Esophagus squamous epithelium (tissue), 5 donors: ENCODE measurements around the gene SRRT. TPM values are rescaled to one million over a fixed set of nuclear protein-coding genes. Genes with fewer than 3 reads are reported as not detected.
"Not testable (repeated sequence)": the region's sequence is repeated elsewhere in the genome, so short reads cannot be mapped to it uniquely, and the experiment has no call there.

Experiments used
- DNase-seq: peaks from one replicate; lab custom pipeline; 2025; lab: John Stamatoyannopoulos, UW
- H3K27ac ChIP-seq, 4 donors: fragments of 200-600 bp; sonication (generic); one replicate each; pipeline ENCODE4 v1.5.1; 2016 to 2019; ENCODE audit warnings: mild to moderate bottlenecking in 1 of 4
- H3K27me3 ChIP-seq, 4 donors: fragments of 200-600 bp; sonication (generic); 1 replicate in 3 of 4; 2 replicates in 1 of 4; pipeline versions ENCODE4 v1.5.1 to v1.6.0; 2017 to 2021; ENCODE audit warnings: antibody characterized with exemption in 1 of 4
- H3K36me3 ChIP-seq, 3 donors: fragments of 200-600 bp; sonication (generic); one replicate each; pipeline ENCODE4 v1.5.1; 2016 to 2019
- H3K4me1 ChIP-seq, 3 donors: fragments of 200-600 bp; sonication (generic); one replicate each; pipeline ENCODE4 v1.5.1; 2017 to 2019
- H3K4me3 ChIP-seq, 4 donors: fragments of 200-600 bp; sonication (generic); 1 replicate in 3 of 4; 2 replicates in 1 of 4; pipeline ENCODE4 v1.5.1; 2016 to 2019; ENCODE audit warnings: mild to moderate bottlenecking in 2 of 4, moderate library complexity in 1 of 4
- H3K9me3 ChIP-seq, 3 donors: fragments of 200-600 bp; sonication (generic); one replicate each; pipeline ENCODE4 v1.5.1; 2016 to 2019
- POLR2A ChIP-seq, 4 donors: fragments of 450-650 bp; IDR thresholded peaks; one replicate each; pipeline ENCODE4 v1.6.1; 2017; ENCODE audit warnings: antibody characterized with exemption in 4 of 4, mild to moderate bottlenecking in 4 of 4, moderate library complexity in 3 of 4
- WGBS, 2 donors: methylation state at CpG; one replicate each; pipeline ENCODE4 v1.1.5; 2018; 5-methylcytosine and 5-hydroxymethylcytosine counted together
- intact Hi-C: fragments of 100-400 bp; cut with DNase I; formaldehyde crosslinking; loops from one replicate; pipeline ENCODE4 v1.15.0; 2022
- small RNA-seq, 4 donors: library from RNA; depleted of rRNA; stranded (forward); fragments of <200 nt; gene quantifications; one replicate each; pipeline ENCODE3, GENCODE V24; 2016
- total RNA-seq, 4 donors: library from RNA; depleted of rRNA; stranded (reverse); fragments of >200 nt; gene quantifications; one replicate each; pipeline ENCODE4 v1.1.0, GENCODE V29; 2016
- TF ChIP-seq, protein P1 (sequence below), 6 experiments: fragments of 450-650 bp in 4 of 6; fragments of 200-600 bp in 2 of 6; sonication (generic) in 2 of 6; IDR thresholded peaks; one replicate each; pipeline ENCODE4 v1.5.1; 2016 to 2019; ENCODE audit warnings: antibody characterized with exemption in 6 of 6, mild to moderate bottlenecking in 4 of 6, moderate library complexity in 4 of 6
- donor health status: DM: yes; HTN: yes; CAD: no.

SRRT gene
- total RNA-seq, 4 donors from 2014 or later: 53.8 to 91.0 (median 68.4) TPM

DNA sequence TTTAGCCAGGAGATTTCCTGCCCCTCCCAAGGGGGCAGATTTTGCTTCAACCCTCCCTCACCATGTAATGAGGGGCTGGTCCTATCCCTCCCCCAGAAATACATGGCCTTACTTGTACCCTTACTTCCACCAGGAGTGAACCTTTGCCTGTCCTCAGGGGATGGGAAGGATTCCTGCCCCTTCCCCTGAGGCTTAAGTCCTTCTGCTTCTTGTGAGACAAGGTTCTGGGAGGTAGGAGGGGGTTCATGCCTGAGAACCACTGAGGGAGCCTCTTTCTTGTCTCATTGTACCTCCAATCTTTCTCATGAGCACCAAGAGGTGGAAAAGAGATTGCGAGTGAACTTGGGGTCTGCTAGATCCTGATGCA is 54.9 kb downstream of the SRRT start:
- TF ChIP-seq, protein P1, sequence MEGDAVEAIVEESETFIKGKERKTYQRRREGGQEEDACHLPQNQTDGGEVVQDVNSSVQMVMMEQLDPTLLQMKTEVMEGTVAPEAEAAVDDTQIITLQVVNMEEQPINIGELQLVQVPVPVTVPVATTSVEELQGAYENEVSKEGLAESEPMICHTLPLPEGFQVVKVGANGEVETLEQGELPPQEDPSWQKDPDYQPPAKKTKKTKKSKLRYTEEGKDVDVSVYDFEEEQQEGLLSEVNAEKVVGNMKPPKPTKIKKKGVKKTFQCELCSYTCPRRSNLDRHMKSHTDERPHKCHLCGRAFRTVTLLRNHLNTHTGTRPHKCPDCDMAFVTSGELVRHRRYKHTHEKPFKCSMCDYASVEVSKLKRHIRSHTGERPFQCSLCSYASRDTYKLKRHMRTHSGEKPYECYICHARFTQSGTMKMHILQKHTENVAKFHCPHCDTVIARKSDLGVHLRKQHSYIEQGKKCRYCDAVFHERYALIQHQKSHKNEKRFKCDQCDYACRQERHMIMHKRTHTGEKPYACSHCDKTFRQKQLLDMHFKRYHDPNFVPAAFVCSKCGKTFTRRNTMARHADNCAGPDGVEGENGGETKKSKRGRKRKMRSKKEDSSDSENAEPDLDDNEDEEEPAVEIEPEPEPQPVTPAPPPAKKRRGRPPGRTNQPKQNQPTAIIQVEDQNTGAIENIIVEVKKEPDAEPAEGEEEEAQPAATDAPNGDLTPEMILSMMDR (IDR thresholded peaks at IDR 0.05): no peak
- TF ChIP-seq POLR2A (IDR thresholded peaks at IDR 0.05): no peak
- no peaks in the 10 kb centered on the region for H3K36me3 ChIP-seq
- intact Hi-C loops: no loop called here
- no peak for DNase-seq
- H3K4me1 ChIP-seq: no peaks in the 10 kb centered on the region
- peaks cover 0 to 16% (median 0%) of the 10 kb centered on the region in 4 donors for H3K27me3 ChIP-seq
- no peak overlapping the region for H3K27ac ChIP-seq
- WGBS, 2 donors: 93 to 100% methylated on average over 1 of the region's 1 CpG
- no peak overlapping the region for H3K4me3 ChIP-seq
- H3K9me3 ChIP-seq: no peaks in the 10 kb centered on the region

DNA sequence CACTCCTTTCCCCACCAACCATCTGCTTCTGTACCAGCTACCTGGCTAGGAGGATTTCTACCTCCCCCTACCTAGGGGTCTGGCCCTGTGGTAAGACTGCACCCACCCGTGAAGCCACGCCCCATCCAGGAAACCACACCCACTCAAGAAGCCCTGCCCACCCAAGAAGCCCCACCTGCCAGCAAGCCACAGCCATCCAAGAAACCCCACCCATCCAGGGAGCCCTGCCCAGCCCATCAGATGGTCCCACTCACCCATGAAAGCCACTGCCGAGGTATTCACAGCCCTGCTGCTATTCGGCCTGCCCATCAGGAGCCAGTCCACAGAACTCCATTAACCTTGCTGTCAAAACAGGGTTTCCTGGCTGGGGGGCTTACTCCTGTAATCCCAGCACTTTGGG is 58.8 kb downstream of the SRRT start:
- WGBS, 2 donors: no CpG with 5 or more reads among the region's 4 CpGs
- intact Hi-C loops: no loop called here
- DNase-seq: no peak
- Histone ChIP-seq H3K4me1 (no peaks in the 10 kb centered on the region), H3K4me3 (no peak overlapping the region), H3K27me3 (peaks cover 0 to 34% (median 0%) of the 10 kb centered on the region in 4 donors), H3K36me3 (no peaks in the 10 kb centered on the region), H3K27ac (no peak overlapping the region), H3K9me3 (no peaks in the 10 kb centered on the region)
- TF ChIP-seq, protein P1 (IDR thresholded peaks at IDR 0.05): no peak

DNA sequence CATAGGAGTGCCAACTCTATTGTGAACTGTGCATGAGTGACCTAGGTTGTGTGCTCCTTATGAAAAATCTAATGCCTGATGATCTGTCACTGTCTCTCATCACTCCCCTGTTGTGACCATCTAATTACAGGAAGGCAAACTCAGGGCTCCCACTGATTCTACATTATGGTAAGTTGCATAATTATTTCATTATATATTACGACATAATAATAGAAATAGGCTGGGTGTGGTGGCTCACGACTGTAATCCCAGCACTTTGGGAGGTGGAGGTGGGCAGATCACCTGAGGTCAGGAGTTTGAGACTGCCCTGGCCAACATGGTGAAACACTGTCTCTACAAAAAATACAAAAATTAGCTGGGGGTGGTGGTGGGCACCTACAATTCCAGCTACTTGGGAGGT is 60.5 kb downstream of the SRRT start:
- H3K27me3 ChIP-seq: peaks cover 0 to 30% (median 0%) of the 10 kb centered on the region in 4 donors
- H3K4me1 ChIP-seq, H3K36me3 ChIP-seq, intact Hi-C loops, H3K4me3 ChIP-seq, H3K27ac ChIP-seq, DNase-seq, H3K9me3 ChIP-seq: not testable (repeated sequence)
- WGBS, 2 donors: 22 to 50% methylated on average over 2 of the region's 2 CpGs

DNA sequence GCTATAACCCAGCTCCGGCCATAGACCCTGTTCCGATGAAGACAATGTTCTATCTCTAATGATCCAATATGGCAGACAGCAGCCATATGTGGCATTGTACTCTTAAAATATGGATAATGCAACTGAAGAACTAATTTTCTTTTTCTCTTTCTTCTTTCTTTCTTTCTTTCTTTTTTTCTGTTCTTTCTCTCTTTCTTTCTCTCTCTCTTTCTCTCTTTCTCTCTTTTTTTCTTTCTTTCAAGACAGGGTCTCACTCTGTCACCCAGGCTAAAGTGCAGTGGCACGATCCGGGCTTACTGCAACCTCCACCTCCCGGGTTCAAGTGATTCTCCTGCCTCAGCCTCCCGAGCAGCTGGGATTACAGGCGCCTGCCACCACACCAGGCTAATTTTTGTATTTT is 61.3 kb downstream of the SRRT start:
- H3K27me3 ChIP-seq: peaks cover 0 to 25% (median 0%) of the 10 kb centered on the region in 4 donors
- H3K4me1 ChIP-seq, H3K4me3 ChIP-seq, H3K36me3 ChIP-seq, DNase-seq, intact Hi-C loops, H3K27ac ChIP-seq, H3K9me3 ChIP-seq: not testable (repeated sequence)
- 78% methylated on average over 7 of the region's 7 CpGs for WGBS, 2 donors

Small RNAs within 50 kb of the gene (small RNA-seq; reads per million reads assigned to genes)
- gene RN7SL549P (0 reads per million in 4 donors), gene RPS29P15 (0 reads per million in 4 donors)

Other genes starting within 250 kb of the SRRT start
- 1 to 10 TPM in 1 of 4 donors, under 1 TPM in 3; 0.38 to 1.1 (median 0.84) TPM for gene TFR2, start 233.6 kb upstream of the SRRT start, total RNA-seq
- not detected for gene ACTL6B, start 218.7 kb upstream of the SRRT start, total RNA-seq
- gene GNB2, start 201.4 kb upstream of the SRRT start, total RNA-seq: 100 to 1,000 TPM; 186 to 306 (median 226) TPM
- 10 to 100 TPM in 3 of 4 donors, 1 to 10 TPM in 1; 8.0 to 24.2 (median 13.8) TPM for gene GIGYF1, start 180.9 kb upstream of the SRRT start, total RNA-seq
- 10 to 100 TPM; 28.0 to 36.7 (median 30.0) TPM for gene POP7, start 169.0 kb upstream of the SRRT start, total RNA-seq
- gene EPO, start 154.6 kb upstream of the SRRT start, total RNA-seq: not detected
- gene ZAN, start 141.5 kb upstream of the SRRT start, total RNA-seq: under 1 TPM in 1 of 4 donors, not detected in 3; 0.04 TPM
- gene EPHB4, start 47.6 kb upstream of the SRRT start, total RNA-seq: 10 to 100 TPM; 29.1 to 55.0 (median 36.5) TPM
- gene SLC12A9, start 22.4 kb upstream of the SRRT start, total RNA-seq: 10 to 100 TPM in 3 of 4 donors, 1 to 10 TPM in 1; 9.9 to 19.6 (median 17.3) TPM
- 100 to 1,000 TPM in 2 of 4 donors, 10 to 100 TPM in 2; 81.4 to 109 (median 93.7) TPM for gene TRIP6, start 7.7 kb upstream of the SRRT start, total RNA-seq
- 1 to 10 TPM; 1.3 to 8.4 (median 5.5) TPM for gene UFSP1, start 14.6 kb downstream of the SRRT start, total RNA-seq
- gene ACHE, start 20.8 kb downstream of the SRRT start, total RNA-seq: 1 to 10 TPM in 3 of 4 donors, under 1 TPM in 1; 0.22 to 1.5 (median 1.3) TPM
- gene MUC3A, start 74.4 kb downstream of the SRRT start, total RNA-seq: under 1 TPM in 1 of 4 donors, not detected in 3; under 0.01 TPM
- under 1 TPM in 1 of 4 donors, not detected in 3; 0.11 TPM for gene MUC12, start 94.5 kb downstream of the SRRT start, total RNA-seq
- gene MUC17, start 145.0 kb downstream of the SRRT start, total RNA-seq: not detected
- gene TRIM56, start 210.4 kb downstream of the SRRT start, total RNA-seq: 10 to 100 TPM; 12.1 to 19.6 (median 13.6) TPM